GDM1 (cell line): ENCODE results near the gene GPR137B.
"Not testable (repeated sequence)": the region's sequence is repeated elsewhere in the genome, so short reads cannot be mapped to it uniquely, and the experiment has no call there.

Experiments
- DNase-seq: peaks from one replicate; lab custom pipeline; 2025; lab: John Stamatoyannopoulos, UW

GPR137B gene

GRCh38 chr1:236144033-236144432 is 1.7 kb downstream of the GPR137B start:
- DNase-seq: no peak

- DNase-seq: no peak
These were observed 2.3 kb downstream of the GPR137B start for GRCh38 chr1:236144446-236145150.

- no peak for DNase-seq
These were observed 4.7 kb downstream of the GPR137B start for GRCh38 chr1:236147068-236147467.

- DNase-seq: no peak
These were observed 5.5 kb downstream of the GPR137B start for GRCh38 chr1:236147521-236148469.

GRCh38 chr1:236148470-236148845 is 6.1 kb downstream of the GPR137B start:
- no peak for DNase-seq

GRCh38 chr1:236149003-236149595 is 6.8 kb downstream of the GPR137B start:
- DNase-seq: no peak

- no peak for DNase-seq
These were observed 7.4 kb downstream of the GPR137B start for GRCh38 chr1:236149696-236150228.

- no peak for DNase-seq
These were observed 8.1 kb downstream of the GPR137B start for GRCh38 chr1:236150311-236150955.

GRCh38 chr1:236150986-236151385 is 8.6 kb downstream of the GPR137B start:
- no peak for DNase-seq

GRCh38 chr1:236151739-236152424 is 9.5 kb downstream of the GPR137B start:
- DNase-seq: no peak

- no peak for DNase-seq
These were observed 11.8 kb downstream of the GPR137B start for GRCh38 chr1:236154126-236154525.

- no peak for DNase-seq
These were observed 12.5 kb downstream of the GPR137B start for GRCh38 chr1:236154671-236155398.

- DNase-seq: no peak
These were observed 13.0 kb downstream of the GPR137B start for GRCh38 chr1:236155399-236155767.

GRCh38 chr1:236155841-236156503 is 13.6 kb downstream of the GPR137B start:
- no peak for DNase-seq

GRCh38 chr1:236156512-236157208 is 14.3 kb downstream of the GPR137B start:
- no peak for DNase-seq

- DNase-seq: not testable (repeated sequence)
These were observed 15.7 kb downstream of the GPR137B start for GRCh38 chr1:236158072-236158471.

- no peak for DNase-seq
These were observed 16.4 kb downstream of the GPR137B start for GRCh38 chr1:236158719-236159118.

GRCh38 chr1:236159704-236160539 is 17.6 kb downstream of the GPR137B start:
- no peak for DNase-seq
